SW480 (cell line): Measurements from ENCODE around the gene REPS1.

Experiments used
- DNase-seq: peaks from one replicate; pipeline ENCODE4 v3.0.0-alpha.2; 2016; ENCODE audit warnings: low spot score

Gene REPS1

GRCh38 chr6:138920906-138921305 lies 67.1 kb downstream of the REPS1 start:
- no peak for DNase-seq

GRCh38 chr6:138914701-138915100 lies 73.4 kb downstream of the REPS1 start:
- no peak for DNase-seq

- no peak for DNase-seq
Measured at GRCh38 chr6:138912308-138912707, 75.7 kb downstream of the REPS1 start.

- no peak for DNase-seq
Measured at GRCh38 chr6:138909975-138910374, 78.1 kb downstream of the REPS1 start.

- no peak for DNase-seq
Measured at GRCh38 chr6:138909511-138909910, 78.5 kb downstream of the REPS1 start.

- DNase-seq, result no peak
Measured at GRCh38 chr6:138907167-138907566, 80.9 kb downstream of the REPS1 start.

- DNase-seq, result no peak
Measured at GRCh38 chr6:138897031-138897430, 91.0 kb downstream of the REPS1 start.

- DNase-seq, result no peak
Measured at GRCh38 chr6:138896104-138896756, 91.8 kb downstream of the REPS1 start.

- no peak for DNase-seq
Measured at GRCh38 chr6:138891255-138891986, 96.6 kb downstream of the REPS1 start.

- DNase-seq, result no peak
Measured at GRCh38 chr6:138885156-138885819, 102.8 kb downstream of the REPS1 start.

- DNase-seq, result no peak
Measured at GRCh38 chr6:138882369-138883017, 105.6 kb downstream of the REPS1 start.

- no peak for DNase-seq
Measured at GRCh38 chr6:138873191-138873590, 114.9 kb downstream of the REPS1 start.

GRCh38 chr6:138869398-138869797 lies 118.7 kb downstream of the REPS1 start:
- no peak for DNase-seq

- DNase-seq, result no peak
Measured at GRCh38 chr6:138868181-138868580, 119.9 kb downstream of the REPS1 start.

- DNase-seq, result no peak
Measured at GRCh38 chr6:138865480-138866109, 122.5 kb downstream of the REPS1 start.

GRCh38 chr6:138864343-138864890 lies 123.6 kb downstream of the REPS1 start:
- no peak for DNase-seq

GRCh38 chr6:138863321-138863720 lies 124.7 kb downstream of the REPS1 start:
- no peak for DNase-seq

GRCh38 chr6:138862456-138862855 lies 125.6 kb downstream of the REPS1 start:
- no peak for DNase-seq

GRCh38 chr6:138857775-138858174 lies 130.3 kb downstream of the REPS1 start:
- no peak for DNase-seq

GRCh38 chr6:138856654-138857053 lies 131.4 kb downstream of the REPS1 start:
- no peak for DNase-seq
